ENCODE measurements around the gene SIRT7.

The SIRT7 gene

DNA sequence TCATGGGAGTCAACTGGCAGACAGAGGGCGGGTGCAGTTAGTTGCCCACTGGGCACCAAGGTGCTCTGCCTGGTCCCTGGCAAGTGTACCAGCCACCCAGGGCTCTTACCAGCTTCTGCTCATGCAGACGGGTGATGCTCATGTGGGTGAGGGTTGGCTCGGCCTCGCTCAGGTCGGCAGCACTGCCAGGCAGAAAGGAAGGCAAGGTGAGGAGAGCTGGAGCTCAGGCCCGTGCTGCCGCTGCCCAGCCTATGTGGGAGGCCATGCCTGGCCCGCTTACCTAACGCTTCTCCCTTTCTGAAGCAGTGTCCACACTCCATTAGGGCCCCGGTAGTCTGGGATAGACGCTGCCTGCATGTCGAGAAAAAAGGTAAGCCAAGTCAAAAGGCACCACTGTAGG, 2.6 kb downstream of the SIRT7 start:
- Histone ChIP-seq H3K4me1 (ENCODE audit: control insufficient read depth in 1 of 2, insufficient read depth in 1 of 2, low read depth in 1 of 2, low read length in 1 of 2) (peaks cover 54 to 59% of the 10 kb centered on the region in 2 experiments), H3K4me3 (ENCODE audit: low read depth in 1 of 2, low read length in 1 of 2) (no peak overlapping the region), H3K9me3 (no peaks in the 10 kb centered on the region), H3K27ac (no peak overlapping the region), H3K27me3 (peaks cover 1% of the 10 kb centered on the region), H3K36me3 (peaks cover 59% of the 10 kb centered on the region)
- TF ChIP-seq, protein P1, sequence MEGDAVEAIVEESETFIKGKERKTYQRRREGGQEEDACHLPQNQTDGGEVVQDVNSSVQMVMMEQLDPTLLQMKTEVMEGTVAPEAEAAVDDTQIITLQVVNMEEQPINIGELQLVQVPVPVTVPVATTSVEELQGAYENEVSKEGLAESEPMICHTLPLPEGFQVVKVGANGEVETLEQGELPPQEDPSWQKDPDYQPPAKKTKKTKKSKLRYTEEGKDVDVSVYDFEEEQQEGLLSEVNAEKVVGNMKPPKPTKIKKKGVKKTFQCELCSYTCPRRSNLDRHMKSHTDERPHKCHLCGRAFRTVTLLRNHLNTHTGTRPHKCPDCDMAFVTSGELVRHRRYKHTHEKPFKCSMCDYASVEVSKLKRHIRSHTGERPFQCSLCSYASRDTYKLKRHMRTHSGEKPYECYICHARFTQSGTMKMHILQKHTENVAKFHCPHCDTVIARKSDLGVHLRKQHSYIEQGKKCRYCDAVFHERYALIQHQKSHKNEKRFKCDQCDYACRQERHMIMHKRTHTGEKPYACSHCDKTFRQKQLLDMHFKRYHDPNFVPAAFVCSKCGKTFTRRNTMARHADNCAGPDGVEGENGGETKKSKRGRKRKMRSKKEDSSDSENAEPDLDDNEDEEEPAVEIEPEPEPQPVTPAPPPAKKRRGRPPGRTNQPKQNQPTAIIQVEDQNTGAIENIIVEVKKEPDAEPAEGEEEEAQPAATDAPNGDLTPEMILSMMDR (IDR thresholded peaks at IDR 0.05), result no peak

DNA sequence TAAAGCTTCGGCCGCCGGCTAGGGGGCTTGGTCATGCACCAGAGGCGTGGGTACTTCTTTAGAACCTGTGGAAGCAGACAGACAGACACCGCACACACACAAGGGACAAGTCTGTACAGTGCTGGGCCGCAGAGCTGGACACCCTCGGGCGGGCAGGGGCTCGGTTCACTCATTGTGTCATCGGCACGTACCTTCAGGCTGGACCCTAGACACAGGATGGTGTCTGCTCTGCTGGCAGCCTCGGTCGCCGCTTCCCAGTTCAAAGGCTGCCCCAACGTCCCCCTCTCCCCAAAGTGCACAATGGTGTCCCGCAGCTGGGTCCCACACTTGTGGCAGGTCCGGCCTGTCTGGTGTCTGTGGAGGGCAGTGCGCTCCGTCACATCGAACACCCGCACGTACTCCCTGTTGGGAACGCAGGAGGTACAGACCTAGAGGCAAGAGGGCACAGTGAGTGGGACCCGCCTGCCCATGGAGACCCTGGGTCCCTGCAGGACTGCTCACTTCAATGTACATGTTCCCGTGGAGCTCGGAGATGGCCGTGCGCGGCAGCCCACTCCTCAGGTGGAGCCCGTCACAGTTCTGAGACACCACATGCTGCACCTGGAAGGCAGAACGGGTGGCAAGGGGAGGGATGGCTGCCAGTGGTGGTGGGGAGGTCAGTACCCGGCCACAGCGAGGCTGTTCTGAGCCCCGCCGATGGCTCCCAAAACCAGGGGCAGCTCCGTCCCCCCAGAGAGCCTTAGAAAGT, 3.7 kb downstream of the SIRT7 start:
- TF ChIP-seq, protein P1 (IDR thresholded peaks at IDR 0.05), result no peak
- H3K4me3 ChIP-seq (ENCODE audit: low read depth in 1 of 2, low read length in 1 of 2), result no peak overlapping the region
- peaks cover 4% of the 10 kb centered on the region for H3K27me3 ChIP-seq
- H3K4me1 ChIP-seq (ENCODE audit: control insufficient read depth in 1 of 2, insufficient read depth in 1 of 2, low read depth in 1 of 2, low read length in 1 of 2), result peaks cover 54% of the 10 kb centered on the region in 2 experiments
- no peaks in the 10 kb centered on the region for H3K9me3 ChIP-seq
- peaks cover 56% of the 10 kb centered on the region for H3K36me3 ChIP-seq
- H3K27ac ChIP-seq, result no peak overlapping the region

DNA sequence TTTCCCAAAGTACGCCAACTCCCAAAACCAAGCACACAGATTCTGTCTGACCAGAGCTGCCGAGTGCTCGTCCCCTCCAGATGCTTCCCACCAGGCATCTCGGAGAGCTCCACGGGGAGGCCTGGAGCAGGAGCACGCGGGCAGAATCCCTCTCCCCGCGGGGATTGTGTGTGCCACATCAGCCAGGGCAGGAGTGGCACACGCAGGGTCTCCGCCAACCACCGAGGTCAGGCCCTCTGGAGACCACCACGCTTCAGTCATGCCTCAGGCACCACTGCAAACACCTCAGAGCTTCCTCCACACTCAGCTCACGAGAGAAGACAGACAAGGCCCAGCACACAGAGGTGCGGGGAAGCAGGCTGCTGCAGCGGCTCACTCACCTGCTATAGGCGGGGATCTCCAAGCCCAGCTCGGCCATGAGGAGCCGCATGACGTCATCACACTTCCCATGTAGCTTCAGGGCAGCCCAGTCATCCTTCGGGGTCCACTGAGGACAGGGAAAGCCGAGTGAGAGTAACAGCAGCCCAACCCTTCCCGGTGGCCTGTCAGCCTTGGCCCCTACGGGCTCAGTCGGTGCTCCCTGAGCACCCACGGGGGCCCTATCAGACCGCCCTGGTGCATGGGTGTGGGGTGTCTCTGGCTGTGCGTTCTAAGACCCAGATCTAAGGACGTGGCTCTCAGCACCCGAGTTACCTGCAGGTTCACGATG, 4.4 kb downstream of the SIRT7 start:
- Histone ChIP-seq H3K4me3 (ENCODE audit: low read depth in 1 of 2, low read length in 1 of 2) (no peak overlapping the region), H3K27me3 (peaks cover 4% of the 10 kb centered on the region), H3K9me3 (no peaks in the 10 kb centered on the region), H3K4me1 (ENCODE audit: control insufficient read depth in 1 of 2, insufficient read depth in 1 of 2, low read depth in 1 of 2, low read length in 1 of 2) (peaks cover 47 to 50% of the 10 kb centered on the region in 2 experiments), H3K27ac (no peak overlapping the region), H3K36me3 (peaks cover 51% of the 10 kb centered on the region)
- TF ChIP-seq, protein P1 (IDR thresholded peaks at IDR 0.05), result no peak

DNA sequence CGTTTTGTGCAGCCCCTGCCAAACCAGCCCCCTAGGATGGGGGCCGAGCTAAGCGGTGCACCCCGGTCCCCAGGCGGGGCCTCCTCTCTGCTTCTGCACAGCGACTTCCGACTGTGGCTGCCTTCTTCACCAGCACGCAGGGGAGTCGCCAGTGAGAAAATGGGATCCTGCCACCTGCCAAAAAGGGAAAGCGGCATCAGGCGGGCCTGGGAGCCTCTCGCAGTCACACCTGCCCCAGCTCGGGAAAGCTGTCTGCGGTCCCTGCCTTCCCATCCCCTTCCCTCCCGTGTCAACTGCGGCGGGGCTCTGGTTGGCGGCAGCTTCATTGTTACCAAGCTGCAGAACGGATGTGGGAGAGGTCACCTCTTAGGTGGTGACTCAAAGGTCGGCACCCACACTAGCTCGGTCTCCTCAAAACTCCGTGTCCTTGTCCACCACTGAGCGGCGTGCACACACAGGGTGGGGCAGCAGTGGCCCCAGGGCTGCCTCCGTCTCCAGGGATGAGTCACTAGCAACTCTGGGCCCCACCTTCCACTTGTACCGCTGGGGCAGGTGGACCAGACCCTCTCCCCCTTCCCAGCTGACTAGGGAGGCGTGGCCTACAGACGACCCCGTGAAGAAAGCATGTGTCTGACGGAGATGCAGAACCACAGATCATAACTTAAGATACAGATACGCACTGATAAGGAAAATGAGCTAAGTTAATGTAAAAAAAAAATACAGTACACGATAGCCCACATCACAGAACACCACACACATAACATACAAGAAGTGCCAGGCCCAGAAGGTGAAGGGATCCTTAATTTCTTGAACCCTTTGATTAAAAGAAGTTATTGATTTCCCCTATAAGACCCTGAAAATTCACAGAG, 5.3 kb downstream of the SIRT7 start:
- peaks cover 41 to 45% of the 10 kb centered on the region in 2 experiments for H3K4me1 ChIP-seq (ENCODE audit: control insufficient read depth in 1 of 2, insufficient read depth in 1 of 2, low read depth in 1 of 2, low read length in 1 of 2)
- peaks cover 4% of the 10 kb centered on the region for H3K27me3 ChIP-seq
- H3K36me3 ChIP-seq, result peaks cover 51% of the 10 kb centered on the region

DNA sequence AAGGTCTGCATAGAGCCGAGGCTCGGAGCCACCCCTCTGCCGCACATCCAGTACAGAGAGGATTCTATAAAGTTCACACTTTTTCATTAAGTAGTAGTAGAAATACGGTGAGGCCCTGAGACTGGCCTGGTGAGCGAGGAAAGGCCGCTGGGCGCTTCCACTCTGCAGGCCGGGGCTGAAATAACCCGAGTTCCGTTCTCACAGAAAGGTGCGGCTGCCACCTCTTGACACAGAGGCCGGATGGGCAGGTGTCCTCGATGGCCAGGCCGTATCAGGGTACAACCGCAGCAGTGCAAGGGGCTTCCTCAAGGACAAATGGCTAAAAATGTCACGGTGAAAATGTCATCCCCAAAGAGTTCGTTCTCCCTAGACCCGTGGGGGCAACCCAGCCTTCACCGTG, 6.0 kb downstream of the SIRT7 start:
- Histone ChIP-seq H3K9me3 (no peaks in the 10 kb centered on the region), H3K27me3 (peaks cover 4% of the 10 kb centered on the region), H3K27ac (peak overlapping the region; percentile 56), H3K36me3 (peaks cover 50% of the 10 kb centered on the region), H3K4me1 (ENCODE audit: control insufficient read depth in 1 of 2, insufficient read depth in 1 of 2, low read depth in 1 of 2, low read length in 1 of 2) (peaks cover 34 to 39% of the 10 kb centered on the region in 2 experiments), H3K4me3 (ENCODE audit: low read depth in 1 of 2, low read length in 1 of 2) (peak overlapping the region; percentile 32 to 57)
- TF ChIP-seq, protein P1 (IDR thresholded peaks at IDR 0.05), result no peak

More for the DNA sequence above, 5.3 kb downstream of the SIRT7 start:
- no peaks in the 10 kb centered on the region for H3K9me3 ChIP-seq
- H3K27ac ChIP-seq, result peak overlapping the region; percentile 56
- TF ChIP-seq, protein P1 (IDR thresholded peaks at IDR 0.05), result no peak
- H3K4me3 ChIP-seq (ENCODE audit: low read depth in 1 of 2, low read length in 1 of 2), result no peak overlapping the region
